GM19452 (cell line): Measurements from ENCODE around the gene TARS2.

ENCODE experiments used
- ATAC-seq: cut with Tn5 transposase; IDR thresholded peaks from one replicate; pipeline ENCODE4 v1.9.1; 2021; ENCODE audit not compliant: unreplicated experiment

Gene TARS2, protein sequence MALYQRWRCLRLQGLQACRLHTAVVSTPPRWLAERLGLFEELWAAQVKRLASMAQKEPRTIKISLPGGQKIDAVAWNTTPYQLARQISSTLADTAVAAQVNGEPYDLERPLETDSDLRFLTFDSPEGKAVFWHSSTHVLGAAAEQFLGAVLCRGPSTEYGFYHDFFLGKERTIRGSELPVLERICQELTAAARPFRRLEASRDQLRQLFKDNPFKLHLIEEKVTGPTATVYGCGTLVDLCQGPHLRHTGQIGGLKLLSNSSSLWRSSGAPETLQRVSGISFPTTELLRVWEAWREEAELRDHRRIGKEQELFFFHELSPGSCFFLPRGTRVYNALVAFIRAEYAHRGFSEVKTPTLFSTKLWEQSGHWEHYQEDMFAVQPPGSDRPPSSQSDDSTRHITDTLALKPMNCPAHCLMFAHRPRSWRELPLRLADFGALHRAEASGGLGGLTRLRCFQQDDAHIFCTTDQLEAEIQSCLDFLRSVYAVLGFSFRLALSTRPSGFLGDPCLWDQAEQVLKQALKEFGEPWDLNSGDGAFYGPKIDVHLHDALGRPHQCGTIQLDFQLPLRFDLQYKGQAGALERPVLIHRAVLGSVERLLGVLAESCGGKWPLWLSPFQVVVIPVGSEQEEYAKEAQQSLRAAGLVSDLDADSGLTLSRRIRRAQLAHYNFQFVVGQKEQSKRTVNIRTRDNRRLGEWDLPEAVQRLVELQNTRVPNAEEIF

GRCh38 chr1:150486966-150487762 is at the start of gene TARS2:
Gene TARS2 (plus strand): TSS chr1:150487419. CDS start chr1:150487451, 32 bp downstream.
- ATAC-seq = peak; percentile 97

- no peak for ATAC-seq
Observed at GRCh38 chr1:150441121-150441520, 46.1 kb upstream of the TARS2 start.

GRCh38 chr1:150444232-150444631 is 43.0 kb upstream of the TARS2 start:
- ATAC-seq = no peak

- ATAC-seq = no peak
Observed at GRCh38 chr1:150456146-150456647, 31.0 kb upstream of the TARS2 start.

GRCh38 chr1:150464422-150464826 is 22.8 kb upstream of the TARS2 start:
- ATAC-seq = no peak

DNA sequence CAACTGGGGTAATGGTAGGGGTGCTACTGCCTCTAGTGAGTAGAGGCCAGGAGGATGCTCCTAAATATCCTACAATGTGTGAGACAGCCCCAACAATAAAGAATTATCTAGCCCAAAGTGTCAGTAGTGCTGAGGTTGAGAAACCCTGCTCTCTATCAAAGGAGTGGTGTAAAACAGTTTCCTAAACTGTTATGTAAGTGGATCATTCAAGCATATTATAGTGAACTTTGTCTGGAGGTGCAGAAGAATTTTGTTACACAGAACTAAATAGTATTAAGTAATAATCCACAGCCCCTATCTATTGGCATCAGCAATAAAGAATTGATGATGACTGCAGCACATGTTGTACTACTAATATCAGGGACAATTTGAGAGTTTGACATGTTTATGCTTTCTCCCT is 20.3 kb upstream of the TARS2 start:
- no peak for ATAC-seq

- no peak for ATAC-seq
Observed at GRCh38 chr1:150469291-150469690, 17.9 kb upstream of the TARS2 start.

DNA sequence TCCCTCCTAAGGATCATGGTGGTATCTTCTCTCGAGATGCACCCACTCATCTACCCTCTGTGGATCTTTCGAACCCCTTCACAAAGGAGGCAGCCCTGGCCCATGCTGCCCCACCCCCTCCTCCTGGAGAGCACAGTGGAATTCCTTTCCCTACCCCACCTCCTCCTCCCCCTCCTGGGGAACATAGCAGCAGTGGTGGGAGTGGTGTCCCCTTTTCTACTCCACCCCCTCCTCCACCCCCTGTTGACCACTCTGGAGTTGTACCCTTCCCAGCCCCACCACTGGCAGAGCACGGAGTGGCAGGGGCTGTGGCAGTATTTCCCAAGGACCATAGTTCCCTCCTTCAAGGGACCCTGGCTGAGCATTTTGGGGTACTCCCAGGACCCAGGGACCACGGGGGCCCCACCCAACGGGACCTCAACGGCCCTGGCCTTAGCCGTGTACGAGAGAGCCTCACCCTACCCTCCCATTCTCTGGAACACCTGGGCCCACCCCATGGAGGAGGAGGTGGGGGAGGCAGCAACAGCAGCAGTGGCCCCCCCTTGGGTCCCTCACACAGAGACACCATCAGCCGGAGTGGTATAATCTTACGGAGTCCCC is 14.5 kb upstream of the TARS2 start:
- ATAC-seq = no peak

DNA sequence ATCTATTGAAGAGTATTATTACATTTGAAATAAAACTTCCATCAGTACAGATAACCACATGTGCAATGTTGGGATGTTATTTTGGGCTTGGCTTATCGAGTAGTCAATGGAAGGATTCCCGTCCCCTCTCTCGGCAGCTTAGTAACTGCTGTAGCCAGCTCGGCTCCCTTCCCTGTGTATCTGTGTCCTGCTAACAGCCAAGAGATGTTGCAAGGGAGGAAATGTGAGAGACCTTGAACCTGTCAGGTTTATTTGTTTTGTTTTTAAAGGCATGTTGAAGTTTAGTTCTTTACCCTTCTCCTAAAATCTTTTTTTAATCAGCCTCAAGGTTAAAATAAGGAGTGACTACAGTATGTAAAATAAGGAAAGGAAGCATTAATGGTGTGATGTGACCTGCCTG is 13.6 kb upstream of the TARS2 start:
- ATAC-seq = no peak

DNA sequence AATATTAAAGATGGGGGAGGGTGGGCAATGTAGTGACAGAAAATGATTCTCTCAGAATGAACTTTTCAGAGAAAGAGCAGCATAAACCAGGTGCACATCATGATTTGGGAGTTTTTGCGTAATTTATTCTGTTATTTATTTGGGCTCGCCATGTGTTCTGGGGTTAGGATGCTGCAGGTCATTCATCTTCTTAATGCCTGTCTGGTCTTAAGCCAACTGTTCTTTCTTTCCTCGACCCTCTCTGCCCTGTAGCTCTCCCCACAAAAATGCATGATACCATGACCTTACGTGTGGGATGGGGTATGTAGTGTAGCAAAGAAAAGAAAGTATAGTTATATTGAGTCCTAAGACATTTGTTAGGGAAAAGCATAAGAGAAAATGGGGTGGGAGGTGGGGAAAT is 12.3 kb upstream of the TARS2 start:
- no peak for ATAC-seq

GRCh38 chr1:150476754-150477153 is 10.5 kb upstream of the TARS2 start:
- ATAC-seq = no peak

- no peak for ATAC-seq
Observed at GRCh38 chr1:150477320-150477719, 9.9 kb upstream of the TARS2 start.

- no peak for ATAC-seq
Observed at GRCh38 chr1:150477733-150478132, 9.5 kb upstream of the TARS2 start.

DNA sequence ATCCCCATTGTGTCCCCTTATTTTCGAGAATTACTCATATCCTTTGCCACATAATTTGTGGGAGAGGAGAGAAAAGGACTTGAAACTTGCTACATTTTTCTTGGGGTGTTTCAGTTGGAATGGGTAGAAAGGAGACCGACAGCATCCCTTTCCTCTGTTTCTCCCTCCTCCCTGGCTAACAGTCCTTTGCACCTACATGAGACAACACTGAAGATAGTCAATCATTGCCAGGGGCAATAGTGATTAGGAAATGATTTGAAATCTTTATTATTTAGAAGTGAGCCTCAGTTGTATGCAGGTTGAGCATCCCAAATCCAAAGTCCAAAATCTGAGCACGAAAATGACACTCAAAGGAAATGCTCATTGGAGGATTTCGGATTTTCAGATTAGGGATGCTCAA is 7.8 kb upstream of the TARS2 start:
- no peak for ATAC-seq

GRCh38 chr1:150479927-150480352 is 7.3 kb upstream of the TARS2 start:
- ATAC-seq = no peak

DNA sequence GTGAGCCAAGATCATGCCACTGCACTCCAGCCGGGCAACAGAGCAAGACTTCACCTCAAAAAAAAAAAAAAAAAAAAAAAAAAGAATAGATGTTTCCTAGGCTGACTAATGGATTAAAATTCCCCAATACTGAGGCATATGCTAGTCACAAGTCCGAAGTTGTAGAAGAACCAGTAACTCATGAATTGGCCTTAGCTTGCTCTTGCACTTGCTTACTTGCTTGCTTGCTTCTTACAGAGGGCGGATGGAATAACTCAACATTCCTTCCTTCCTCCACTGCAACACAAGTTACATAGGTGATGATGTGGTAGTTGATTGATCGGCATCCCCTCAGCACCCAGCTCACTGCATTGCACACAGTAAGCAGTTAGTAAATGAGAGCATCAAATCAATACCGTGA is 2.8 kb upstream of the TARS2 start:
- ATAC-seq = no peak

- no peak for ATAC-seq
Observed at GRCh38 chr1:150484861-150485260, 2.4 kb upstream of the TARS2 start.

DNA sequence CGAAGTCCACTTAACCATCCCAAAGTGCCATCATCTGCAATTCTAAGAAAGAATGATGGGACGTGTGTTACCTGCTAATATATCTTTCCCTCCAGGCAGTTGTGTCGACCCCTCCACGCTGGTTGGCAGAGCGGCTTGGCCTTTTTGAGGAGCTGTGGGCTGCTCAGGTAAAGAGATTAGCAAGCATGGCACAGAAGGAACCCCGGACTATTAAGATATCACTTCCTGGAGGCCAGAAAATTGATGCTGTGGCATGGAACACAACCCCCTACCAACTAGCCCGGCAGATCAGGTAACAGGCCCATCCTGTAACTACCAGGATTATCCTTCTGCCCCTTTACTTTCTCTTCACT is 520 bp downstream of the TARS2 start:
- ATAC-seq = no peak

- ATAC-seq = no peak
Observed at GRCh38 chr1:150493175-150493574, 6.0 kb downstream of the TARS2 start.

DNA sequence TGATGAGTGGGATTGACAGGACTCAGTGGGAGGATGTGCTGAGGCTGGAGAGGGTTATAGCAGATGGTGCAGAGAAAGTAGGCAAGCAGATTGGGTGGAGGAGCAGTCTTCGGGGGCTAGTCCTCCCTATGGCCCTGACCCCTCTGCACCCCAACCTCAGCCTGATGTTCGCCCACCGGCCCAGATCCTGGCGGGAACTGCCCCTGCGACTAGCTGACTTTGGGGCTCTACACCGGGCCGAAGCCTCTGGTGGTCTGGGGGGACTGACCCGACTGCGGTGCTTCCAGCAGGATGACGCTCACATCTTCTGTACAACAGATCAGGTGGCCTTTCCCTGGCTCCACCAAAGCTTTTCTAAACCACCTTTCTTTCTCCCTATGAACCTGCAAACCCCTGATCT is 11.1 kb downstream of the TARS2 start:
- no peak for ATAC-seq

GRCh38 chr1:150505431-150505830 is 18.2 kb downstream of the TARS2 start:
- ATAC-seq = no peak
